Astrocyte of the hippocampus (primary cell): ENCODE data around the gene CNGA1.

ENCODE experiments used
- DNase-seq: peaks from one replicate; pipeline ENCODE4 v3.0.0; 2011; ENCODE audit warnings: low read depth, low spot score

CNGA1 gene

DNA sequence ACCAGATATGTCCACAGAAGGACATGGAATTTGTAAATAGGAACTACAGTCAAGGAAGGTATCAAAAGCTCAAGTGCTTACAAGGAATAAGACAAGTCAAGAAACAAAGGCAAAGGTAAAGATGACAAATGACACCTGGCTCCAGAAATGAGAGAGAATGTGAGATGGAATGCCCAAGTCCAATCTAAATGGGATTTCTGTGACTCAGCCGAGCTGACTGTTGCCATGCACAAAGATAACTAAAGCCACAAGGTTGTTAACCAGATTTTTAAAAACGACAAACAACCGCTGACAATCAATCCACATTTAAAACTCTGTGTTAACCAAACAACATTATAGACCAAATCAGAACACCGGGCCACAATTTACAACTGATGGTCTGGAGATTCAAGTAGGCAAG, 103.2 kb downstream of the CNGA1 start:
- DNase-seq, result peak; percentile 61

- no peak for DNase-seq
Observed at GRCh38 chr4:47907089-47907646, 109.3 kb downstream of the CNGA1 start.

- DNase-seq, result no peak
Observed at GRCh38 chr4:47899639-47900038, 116.8 kb downstream of the CNGA1 start.

- no peak for DNase-seq
Observed at GRCh38 chr4:47891928-47892327, 124.6 kb downstream of the CNGA1 start.
